Stimulated activated CD8-positive, alpha-beta memory T cell treated with anti-CD3 and anti-CD28 coated beads, Interleukin-7, amount 100 ng/mL, for 4 hours (primary cell): ENCODE results near the gene LUC7L3.

Experiments
- DNase-seq, 2 donors: peaks; one replicate each; pipeline ENCODE4 v3.0.0-alpha.2; 2020; ENCODE audit warnings: low read depth in 2 of 2

The LUC7L3 gene

GRCh38 chr17:50758989-50759544 is 39.7 kb downstream of the LUC7L3 start:
- no peak for DNase-seq

- no peak for DNase-seq
Measured at GRCh38 chr17:50762177-50762576, 42.8 kb downstream of the LUC7L3 start.

DNA sequence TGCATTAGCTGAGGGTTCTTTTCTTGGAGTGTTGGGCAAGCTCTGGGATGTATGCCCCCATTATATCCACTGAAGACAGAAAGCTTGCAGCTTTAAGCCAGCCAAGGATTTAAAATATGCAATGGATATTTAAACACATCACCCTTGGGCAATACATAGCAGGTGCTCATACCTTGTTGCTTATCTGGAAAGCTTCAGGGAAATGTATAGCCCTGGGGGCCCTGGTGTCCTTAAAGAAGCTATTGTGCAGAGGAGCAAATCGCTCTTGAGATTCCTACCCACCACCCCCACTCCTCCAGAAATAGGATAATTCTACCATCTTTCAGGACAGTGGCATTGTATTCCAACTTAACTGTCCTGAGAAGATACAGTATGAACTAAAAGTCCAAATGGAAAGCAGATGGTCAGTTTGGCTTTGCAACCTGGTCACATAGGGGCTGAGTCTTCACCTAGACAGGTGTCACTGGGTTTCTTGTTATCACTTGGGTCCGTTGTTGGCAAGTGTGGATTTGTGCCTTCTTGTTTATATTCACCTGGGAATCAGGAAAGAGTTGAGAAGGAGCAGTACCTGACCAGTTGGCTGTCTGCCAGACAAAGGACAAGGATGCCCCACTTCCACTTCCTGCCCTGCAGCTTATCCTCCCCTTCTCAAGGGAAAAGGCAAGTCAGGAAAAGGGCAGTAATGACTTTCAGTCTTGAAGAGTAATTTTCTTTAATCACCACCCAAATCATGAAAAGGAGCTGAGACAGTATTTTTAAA is 44.5 kb downstream of the LUC7L3 start:
- DNase-seq: no peak

DNA sequence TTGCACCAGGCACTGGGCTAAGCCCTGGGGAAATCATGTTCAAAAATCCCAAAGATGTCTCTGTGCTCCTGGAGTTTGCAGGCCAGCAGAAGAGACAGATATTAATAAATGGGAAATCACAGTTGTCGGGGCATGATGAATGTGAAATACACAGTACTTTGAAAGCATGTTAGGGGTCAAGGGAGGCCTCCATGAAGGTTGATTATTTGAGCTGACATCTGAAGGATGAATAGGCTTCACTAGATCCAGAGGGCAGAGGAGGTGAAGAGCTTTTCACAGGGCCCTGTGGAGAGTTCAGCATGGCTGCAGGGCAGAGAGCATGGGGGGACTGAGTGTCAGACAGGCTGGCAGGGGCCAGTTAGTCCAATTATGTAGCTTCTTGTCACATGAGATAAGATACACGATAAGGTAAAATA is 45.3 kb downstream of the LUC7L3 start:
- no peak for DNase-seq

DNA sequence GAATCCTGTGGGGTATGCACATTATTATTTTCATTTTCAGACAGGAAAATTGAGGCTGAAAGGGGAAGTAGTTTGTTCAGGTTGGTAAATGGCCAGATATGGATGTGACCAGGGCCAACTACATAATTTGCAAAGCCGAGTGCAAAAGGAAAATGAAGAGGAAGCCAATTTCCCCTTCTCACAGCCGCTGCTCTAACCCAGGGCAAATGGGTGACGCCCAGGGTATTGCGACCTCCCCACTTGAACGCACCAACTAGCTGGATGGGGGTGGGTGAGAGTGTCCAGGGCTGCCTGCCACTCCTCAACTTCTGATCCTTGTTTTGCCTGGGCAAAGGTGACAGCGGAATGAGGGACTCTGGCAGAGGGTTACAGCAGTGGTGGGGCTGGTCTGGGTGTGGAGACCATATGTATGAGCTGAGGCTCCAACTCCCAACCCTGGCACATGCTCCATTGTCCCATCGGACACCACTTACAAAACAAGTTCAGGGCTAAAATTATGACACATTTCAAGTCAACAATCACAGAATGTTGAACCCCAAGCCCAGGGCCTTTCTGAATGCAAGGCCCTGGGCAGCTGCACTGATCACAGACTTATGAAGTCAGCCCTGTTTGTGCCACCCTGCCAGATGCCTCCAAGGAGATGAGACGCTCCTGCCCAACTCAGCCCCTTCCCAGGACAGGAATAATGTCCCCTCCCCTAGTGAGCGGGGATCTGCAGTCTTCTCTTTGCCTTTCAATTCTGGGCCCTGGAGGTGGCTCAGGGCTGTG is 46.2 kb downstream of the LUC7L3 start:
- no peak for DNase-seq

DNA sequence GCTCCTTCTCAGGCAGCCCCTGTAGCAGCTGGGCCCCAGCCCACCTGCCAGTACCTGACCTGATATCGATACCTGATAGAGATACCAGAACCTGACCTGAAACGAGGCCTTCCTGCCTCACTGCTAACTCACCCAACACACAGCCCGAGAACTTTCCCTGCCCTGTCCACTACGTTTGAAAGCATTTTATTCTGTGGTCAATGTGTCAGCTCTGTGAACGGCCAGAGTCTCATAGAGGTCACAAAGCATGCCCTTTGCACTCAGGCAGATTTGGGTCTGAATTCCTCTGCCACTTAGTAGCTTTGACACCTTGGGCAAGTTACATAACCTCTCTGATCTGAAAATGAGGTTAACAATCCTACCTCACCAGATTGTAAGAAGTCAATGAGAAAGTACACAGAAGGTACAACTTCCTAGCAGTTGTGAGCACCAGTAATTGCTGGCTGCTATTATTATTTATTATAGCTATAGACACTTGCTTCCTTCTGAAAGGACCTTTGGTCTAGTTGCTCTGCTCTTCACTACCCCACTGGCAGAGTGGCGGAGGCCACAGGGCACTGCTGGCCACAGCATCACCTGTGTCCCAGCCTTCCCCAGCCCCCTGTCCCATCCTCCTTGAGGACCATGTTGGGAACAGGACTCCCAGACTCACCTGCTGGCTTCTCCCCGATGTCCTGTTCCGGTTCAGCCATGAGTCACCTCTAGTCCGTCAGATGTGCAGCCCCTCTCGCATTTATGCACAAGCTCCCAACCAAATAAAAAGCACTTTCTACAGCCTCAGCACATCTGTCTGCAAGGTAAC is 47.0 kb downstream of the LUC7L3 start:
- no peak for DNase-seq

- DNase-seq: no peak
Measured at GRCh38 chr17:50767030-50767429, 47.6 kb downstream of the LUC7L3 start.

DNA sequence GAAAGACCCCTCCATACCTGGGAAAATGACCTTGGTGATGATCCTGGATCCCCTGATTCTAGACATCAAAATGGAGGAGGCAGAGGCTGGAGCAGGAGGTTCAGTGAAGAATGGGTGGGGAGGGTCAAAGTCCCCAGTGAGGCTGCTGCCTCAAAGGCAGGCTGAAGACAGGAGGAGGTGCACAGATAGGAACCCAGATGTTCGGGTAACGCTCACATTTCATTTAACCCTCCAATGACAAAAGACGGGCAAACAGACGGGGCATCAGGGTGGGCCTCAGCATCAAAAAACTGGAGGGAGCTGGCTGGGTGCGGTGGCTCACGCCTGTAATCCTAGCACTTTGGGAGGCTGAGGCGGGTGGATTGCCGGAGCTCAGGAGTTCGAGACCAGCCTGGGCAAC is 48.0 kb downstream of the LUC7L3 start, which contains the start of gene ANKRD40CL:
ANKRD40CL (minus strand) TSS at position 73 of the 400 bp plus-strand sequence. CDS start 605 bp downstream, outside the sequence.
- DNase-seq: no peak

GRCh38 chr17:50768346-50768761 is 49.0 kb downstream of the LUC7L3 start:
- DNase-seq: no peak

- DNase-seq: no peak
Measured at GRCh38 chr17:50769884-50770283, 50.5 kb downstream of the LUC7L3 start.

- no peak for DNase-seq
Measured at GRCh38 chr17:50770346-50770745, 50.9 kb downstream of the LUC7L3 start.

DNA sequence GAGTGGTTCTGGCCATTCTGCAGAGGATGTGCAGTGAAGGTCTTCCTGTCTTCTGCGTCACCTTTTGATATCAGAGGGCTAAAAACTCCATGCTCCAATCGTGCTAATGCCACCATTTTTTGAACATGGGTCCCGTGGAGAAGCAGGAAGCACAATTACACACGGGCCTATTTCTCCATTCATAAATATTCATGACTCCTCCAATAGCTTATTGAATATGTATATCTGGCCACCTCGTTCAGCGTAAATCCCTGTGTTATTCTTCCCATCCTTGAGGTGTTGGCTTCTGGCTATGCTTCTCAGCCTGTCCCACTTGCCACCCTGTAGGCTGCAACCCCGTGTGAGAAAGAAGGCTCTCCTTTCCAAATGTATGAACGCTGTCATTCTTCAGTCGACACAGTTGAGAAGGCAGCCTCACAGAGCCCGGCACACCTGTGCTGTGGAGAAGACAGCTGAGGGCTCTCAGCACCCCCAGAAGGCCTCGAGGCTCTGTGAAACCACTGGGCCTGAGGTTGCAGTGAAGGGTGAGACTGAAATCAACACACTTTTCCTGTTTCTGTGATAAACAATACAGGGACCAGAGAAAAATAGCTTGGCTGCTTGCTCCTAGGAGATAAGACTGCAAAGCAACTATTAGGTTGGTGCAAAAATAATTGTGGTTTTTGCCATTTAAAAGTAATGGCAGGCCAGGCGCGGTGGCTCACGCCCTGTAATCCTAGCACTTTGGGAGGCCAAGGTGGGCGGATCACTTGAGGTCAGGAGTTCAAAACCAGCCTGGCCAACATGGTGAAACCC is 52.8 kb downstream of the LUC7L3 start:
- no peak for DNase-seq

GRCh38 chr17:50774225-50774803 is 54.9 kb downstream of the LUC7L3 start:
- no peak for DNase-seq

GRCh38 chr17:50775926-50776325 is 56.5 kb downstream of the LUC7L3 start:
- DNase-seq: no peak

- no peak for DNase-seq
Measured at GRCh38 chr17:50778471-50778870, 59.1 kb downstream of the LUC7L3 start.

DNA sequence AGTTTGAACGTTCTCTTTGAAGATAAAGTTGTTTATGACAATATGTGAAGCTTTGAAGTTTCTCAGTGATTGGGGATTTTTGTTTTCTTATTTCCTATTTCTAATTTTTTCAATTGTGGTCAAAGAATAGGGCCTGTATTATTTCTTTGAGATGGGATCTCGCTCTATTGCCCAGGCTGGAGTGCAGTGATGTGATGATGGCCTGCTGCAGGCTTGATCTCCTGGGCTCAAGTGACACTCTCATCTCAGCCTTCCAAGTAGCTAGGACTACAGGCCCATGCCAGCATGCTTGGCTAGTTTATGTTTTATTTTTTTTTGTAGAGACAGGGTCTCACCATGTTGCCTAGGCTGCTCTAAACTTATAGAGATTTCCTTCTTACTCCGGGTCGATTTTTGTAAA is 59.6 kb downstream of the LUC7L3 start:
- DNase-seq: no peak

GRCh38 chr17:50779747-50780353 is 60.4 kb downstream of the LUC7L3 start:
- peak; percentile 5 to 12 for DNase-seq

DNA sequence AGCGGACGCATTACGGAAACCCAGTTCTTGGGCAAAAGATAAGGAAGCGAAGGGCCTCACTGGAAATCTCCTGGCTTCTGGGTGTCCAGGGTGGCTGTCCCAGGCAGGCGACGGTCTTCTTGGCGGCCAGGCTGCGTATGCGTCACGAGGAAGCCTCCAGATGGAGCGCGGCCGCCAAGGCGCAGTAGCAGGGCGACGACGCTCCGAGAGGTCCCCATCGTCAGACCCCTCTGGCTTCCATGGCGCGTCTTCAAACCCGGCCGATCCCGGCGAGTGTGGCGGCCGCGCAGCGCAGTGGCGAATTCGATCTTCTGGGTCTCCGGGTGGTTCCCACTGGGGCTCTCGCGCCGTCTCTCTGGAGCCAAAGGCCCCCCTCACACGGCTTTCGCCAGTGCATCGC is 61.8 kb downstream of the LUC7L3 start:
- DNase-seq: no peak

DNA sequence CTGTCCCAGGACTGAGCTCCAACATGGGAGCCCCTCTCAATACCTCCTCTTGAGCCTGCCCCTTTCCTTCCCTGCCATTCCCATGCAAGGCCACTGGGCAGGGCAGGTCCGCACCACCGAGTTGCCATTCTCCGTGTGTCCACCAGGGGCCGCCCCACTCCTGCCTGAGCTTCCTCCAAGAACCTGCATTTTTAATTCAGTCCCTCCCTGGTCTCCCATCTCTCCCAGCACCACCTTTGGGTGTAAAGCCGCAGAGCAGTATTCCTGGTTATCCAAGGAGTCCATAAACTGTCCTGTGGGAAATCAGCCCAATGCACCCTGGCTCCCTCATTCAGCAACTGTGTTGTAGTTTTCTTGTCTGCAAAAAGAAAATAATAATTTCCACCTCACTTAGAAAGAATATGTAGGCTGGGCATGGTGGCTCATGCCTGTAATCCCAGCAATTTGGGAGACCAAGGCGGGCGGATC is 63.8 kb downstream of the LUC7L3 start:
- peak; percentile 43 to 58 for DNase-seq

- DNase-seq: no peak
Measured at GRCh38 chr17:50783905-50784304, 64.5 kb downstream of the LUC7L3 start.
